Ishikawa (cell line): Measurements from ENCODE around the gene CYB5B.

Experiments used
- CEBPB ChIP-seq: IDR thresholded peaks from 2 replicates; pipeline ENCODE4 v1.6.1; 2012
- CREB1 ChIP-seq: IDR thresholded peaks from 2 replicates; pipeline ENCODE4 v1.6.1; 2012; ENCODE audit warnings: low read depth
- EGR1 ChIP-seq: IDR thresholded peaks from 2 replicates; pipeline ENCODE4 v1.6.1; 2012
- EP300 ChIP-seq: IDR thresholded peaks from 2 replicates; pipeline ENCODE4 v1.6.1; 2012; ENCODE audit warnings: borderline replicate concordance
- FOXM1 ChIP-seq: IDR thresholded peaks from 2 replicates; pipeline ENCODE4 v1.6.1; 2012; ENCODE audit warnings: low read depth, borderline replicate concordance
- NFIC ChIP-seq: IDR thresholded peaks from 2 replicates; pipeline ENCODE4 v1.6.1; 2012
- RAD21 ChIP-seq: IDR thresholded peaks from 2 replicates; pipeline ENCODE4 v1.6.1; 2012; ENCODE audit warnings: low read depth
- REST ChIP-seq: IDR thresholded peaks from 2 replicates; pipeline ENCODE4 v1.6.1; 2012; ENCODE audit warnings: low read depth, mild to moderate bottlenecking
- TAF1 ChIP-seq: IDR thresholded peaks from 2 replicates; pipeline ENCODE4 v1.6.1; 2012; ENCODE audit warnings: low read depth, mild to moderate bottlenecking
- TCF12 ChIP-seq: IDR thresholded peaks from 2 replicates; pipeline ENCODE4 v1.6.1; 2012; ENCODE audit warnings: low read depth
- TEAD4 ChIP-seq: IDR thresholded peaks from 2 replicates; pipeline ENCODE4 v1.6.1; 2012
- YY1 ChIP-seq: IDR thresholded peaks from 2 replicates; pipeline ENCODE4 v1.6.1; 2012; ENCODE audit warnings: low read depth
- ZBTB7A ChIP-seq: IDR thresholded peaks from 2 replicates; pipeline ENCODE4 v1.6.1; 2012; ENCODE audit warnings: low read depth
- TF ChIP-seq, protein P1 (sequence below): IDR thresholded peaks from 2 replicates; pipeline ENCODE4 v1.6.1; 2012
- TF ChIP-seq, protein P2 (sequence below): IDR thresholded peaks from 2 replicates; pipeline ENCODE4 v1.6.1; 2012

CYB5B gene

DNA sequence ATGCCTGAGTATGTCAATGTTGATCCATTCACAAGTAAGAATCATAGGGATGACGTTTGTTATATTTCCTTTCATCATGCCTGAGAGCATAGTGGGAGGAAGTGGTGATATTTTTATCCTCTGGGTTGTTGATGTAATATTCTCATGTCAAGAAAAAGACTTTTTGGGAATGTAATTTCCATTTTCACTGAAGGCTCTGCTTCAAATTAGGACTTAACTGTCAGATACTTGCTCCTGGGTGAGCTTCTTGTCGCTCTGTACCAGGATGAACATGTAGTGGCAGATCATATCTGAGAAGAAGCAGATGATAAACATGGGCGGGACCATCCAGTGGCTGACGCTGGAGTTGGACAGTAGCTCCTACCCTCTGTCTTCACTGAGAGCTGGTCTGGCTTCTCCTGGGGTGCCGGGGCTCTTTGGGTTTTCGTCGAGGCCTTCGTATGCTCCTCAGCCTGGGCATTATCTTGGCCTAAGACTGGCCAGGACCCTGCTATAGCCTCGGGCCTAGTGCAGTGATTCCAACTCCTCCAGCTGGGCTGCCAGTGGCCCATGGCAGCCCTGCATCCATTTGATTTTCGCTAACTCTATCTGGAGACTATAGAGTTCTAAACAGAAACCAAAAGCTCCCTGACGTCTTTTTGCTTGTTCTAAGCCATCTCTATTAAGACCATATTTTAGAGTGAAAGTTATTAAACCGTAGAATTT is 19.7 kb downstream of the CYB5B start:
- TF ChIP-seq CEBPB (no peak), TAF1 (no peak), EGR1 (no peak), TEAD4 (no peak), FOXM1 (no peak), EP300 (no peak), NFIC (no peak), YY1 (no peak), TCF12 (no peak), REST (no peak), RAD21 (no peak)
- TF ChIP-seq, protein P1, sequence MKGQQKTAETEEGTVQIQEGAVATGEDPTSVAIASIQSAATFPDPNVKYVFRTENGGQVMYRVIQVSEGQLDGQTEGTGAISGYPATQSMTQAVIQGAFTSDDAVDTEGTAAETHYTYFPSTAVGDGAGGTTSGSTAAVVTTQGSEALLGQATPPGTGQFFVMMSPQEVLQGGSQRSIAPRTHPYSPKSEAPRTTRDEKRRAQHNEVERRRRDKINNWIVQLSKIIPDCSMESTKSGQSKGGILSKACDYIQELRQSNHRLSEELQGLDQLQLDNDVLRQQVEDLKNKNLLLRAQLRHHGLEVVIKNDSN, result no peak

DNA sequence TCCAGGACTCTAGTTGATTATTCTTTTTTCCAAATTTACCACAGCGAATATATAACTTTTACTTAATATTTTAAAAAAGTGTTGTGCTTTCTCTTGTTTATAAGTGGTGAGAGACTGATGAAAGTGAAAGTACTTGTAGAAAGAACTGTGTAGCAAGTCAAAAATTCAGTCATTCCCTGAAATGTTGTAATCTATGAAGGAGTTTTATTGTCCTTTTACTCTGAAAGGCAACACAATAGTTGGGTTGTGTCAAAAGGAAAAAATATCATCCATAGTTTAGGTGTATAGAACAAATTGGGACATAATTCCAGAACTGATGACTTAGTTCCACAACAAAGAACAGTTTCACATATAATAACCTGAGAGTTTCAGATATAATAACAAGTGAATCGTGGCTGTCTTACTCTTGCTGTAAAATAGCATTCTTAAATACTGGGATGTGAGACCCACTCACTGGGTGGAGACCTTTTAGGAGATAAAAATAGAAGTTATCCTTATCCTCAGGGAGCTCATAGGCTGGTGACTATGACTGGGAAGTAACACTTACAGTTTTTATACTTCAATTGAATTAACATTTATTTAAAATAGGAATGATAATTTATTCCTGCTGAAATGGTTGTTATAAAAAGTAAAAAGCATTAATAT is 20.6 kb downstream of the CYB5B start:
- TF ChIP-seq EP300 (no peak), ZBTB7A (no peak), TEAD4 (no peak), NFIC (no peak), FOXM1 (no peak), TCF12 (no peak), TAF1 (no peak), REST (no peak)

DNA sequence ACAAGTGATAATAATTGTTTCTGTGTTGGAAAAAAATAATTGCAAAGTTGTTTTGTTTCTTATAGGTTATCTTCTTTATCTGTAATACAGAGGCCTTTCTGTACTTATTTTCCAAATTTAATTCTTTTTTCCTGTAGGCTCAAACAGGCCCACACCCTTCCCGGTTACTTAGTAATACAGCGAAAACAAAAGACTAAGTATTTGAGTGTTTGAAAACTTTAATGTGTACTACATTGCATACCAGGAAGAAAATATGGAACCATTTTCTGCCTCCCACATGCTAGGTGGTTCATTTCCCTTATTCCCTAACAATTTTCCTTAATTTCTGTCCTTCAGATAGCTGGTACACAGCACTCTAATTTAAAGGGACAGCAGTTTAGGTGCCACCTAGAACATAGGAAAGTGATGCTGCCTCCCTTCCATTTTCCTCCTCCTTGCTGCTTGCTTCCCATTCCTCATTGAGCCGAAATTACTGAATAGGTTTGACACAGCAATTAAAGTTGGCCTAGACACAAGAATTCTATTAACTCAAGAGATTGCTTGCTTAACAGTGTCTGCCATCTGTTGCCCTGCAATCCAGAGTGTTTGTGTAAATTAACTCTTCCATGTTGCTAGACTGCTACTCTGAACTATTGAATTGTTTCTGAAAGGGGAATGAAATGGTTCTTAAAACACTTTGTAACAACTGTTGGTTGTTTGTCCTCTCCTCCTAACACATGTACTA is 24.2 kb downstream of the CYB5B start:
- TF ChIP-seq, protein P1, result no peak

DNA sequence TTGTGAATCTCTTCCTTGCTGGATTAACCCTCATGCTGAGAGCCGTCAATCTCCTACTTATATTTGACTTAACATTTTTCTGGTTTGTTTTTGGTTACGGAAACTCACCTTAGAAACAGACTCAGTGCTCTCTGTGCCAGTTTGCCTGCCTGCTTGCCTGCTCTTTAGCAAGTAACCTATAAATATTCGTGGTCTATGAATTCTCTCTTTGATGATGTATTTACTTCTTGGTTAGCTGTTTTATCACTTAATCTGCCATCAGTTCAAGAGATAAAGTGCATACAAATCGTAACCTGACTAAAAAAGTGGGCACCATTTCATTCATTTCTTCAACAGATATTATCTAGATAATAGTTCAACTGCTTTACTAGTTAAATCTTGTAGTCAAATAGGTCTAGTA is 26.7 kb downstream of the CYB5B start:
- no peak for TF ChIP-seq ZBTB7A
- TF ChIP-seq, protein P2, sequence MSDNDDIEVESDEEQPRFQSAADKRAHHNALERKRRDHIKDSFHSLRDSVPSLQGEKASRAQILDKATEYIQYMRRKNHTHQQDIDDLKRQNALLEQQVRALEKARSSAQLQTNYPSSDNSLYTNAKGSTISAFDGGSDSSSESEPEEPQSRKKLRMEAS, result no peak
- TF ChIP-seq TCF12, result no peak
- TF ChIP-seq TAF1, result no peak
- no peak for TF ChIP-seq EGR1
- TF ChIP-seq YY1, result no peak
- TF ChIP-seq REST, result no peak
- no peak for TF ChIP-seq EP300
- TF ChIP-seq NFIC, result no peak
- no peak for TF ChIP-seq FOXM1
- TF ChIP-seq TEAD4, result no peak
- TF ChIP-seq RAD21, result no peak
- TF ChIP-seq CREB1, result no peak

- TF ChIP-seq REST, result no peak
- TF ChIP-seq TCF12, result no peak
- TF ChIP-seq CREB1, result no peak
- TF ChIP-seq TEAD4, result no peak
- TF ChIP-seq ZBTB7A, result no peak
- no peak for TF ChIP-seq NFIC
- TF ChIP-seq FOXM1, result no peak
- TF ChIP-seq, protein P1, result no peak
- no peak for TF ChIP-seq CEBPB
Measured at GRCh38 chr16:69453936-69454335, 29.5 kb downstream of the CYB5B start.
